GM12892 (cell line): Measurements from ENCODE around the gene F8.

ENCODE experiments used
- DNase-seq: peaks from one replicate; pipeline ENCODE4 v3.0.0; 2011; ENCODE audit not compliant: insufficient read length
- FAIRE-seq: peaks from 2 replicates; lab custom pipeline; 2011; peaks lifted over from hg19 to GRCh38; lab: Jason Lieb, UNC
- POLR2A ChIP-seq: IDR thresholded peaks from 2 replicates; pipeline ENCODE4 v1.6.1; 2011; ENCODE audit warnings: low read depth, low read length, control low read depth
- POLR2AphosphoS5 ChIP-seq: IDR thresholded peaks from 2 replicates; pipeline ENCODE4 v1.6.1; 2011; ENCODE audit warnings: low read depth, low read length, control low read depth
- TAF1 ChIP-seq: IDR thresholded peaks from 2 replicates; pipeline ENCODE4 v1.6.1; 2011; ENCODE audit warnings: low read depth, mild to moderate bottlenecking, control low read depth, low read length, borderline replicate concordance

Gene F8

DNA sequence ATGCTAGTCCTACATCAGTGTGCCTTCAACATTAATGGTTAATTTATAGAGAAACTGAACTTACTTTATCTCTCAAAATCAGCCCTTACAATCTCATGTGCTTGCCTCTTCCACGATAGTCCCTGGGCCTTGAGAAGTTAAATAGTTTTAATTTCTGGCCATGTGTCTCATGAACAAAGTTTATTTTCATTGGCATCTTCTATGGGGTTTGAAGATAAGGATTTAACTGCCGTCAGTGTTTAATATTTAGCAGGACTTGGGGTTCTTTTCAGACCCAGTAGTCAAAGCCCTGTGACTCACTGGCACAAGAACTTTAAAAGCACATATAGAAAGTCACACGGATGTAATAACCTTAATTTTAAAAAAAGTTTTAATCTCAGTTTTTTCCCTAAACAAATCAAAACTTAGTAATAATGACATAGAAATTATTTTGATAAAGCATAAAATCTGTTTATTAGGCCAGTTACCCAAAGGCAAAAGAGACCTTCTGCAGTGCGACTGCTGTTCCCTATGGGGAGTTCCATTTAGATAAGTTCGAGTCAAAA lies 207.2 kb downstream of the F8 start:
- DNase-seq (no peak), FAIRE-seq (no peak)
- TF ChIP-seq TAF1: no peak
- no peak for TF ChIP-seq POLR2AphosphoS5
- TF ChIP-seq POLR2A: no peak

DNA sequence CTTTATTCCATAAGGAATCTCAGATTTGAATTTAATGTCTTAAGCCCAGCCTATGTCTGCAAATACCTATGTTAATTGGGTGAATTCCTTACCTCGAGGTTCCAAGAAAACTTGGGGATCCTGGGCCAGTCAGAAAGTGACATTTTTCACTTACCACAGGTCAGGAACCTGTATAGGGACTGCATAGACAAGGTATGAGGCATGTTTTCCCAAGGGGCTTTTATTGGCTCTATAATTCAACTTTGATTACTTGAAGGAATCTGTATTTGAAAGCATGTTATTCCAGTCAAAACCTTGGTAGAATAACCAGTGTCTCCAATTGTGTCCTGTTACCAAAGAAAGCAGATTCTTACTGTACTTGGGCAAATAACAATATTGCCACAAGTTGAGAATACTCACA lies 208.7 kb downstream of the F8 start:
- no peak for FAIRE-seq
- DNase-seq: no peak
- no peak for TF ChIP-seq POLR2AphosphoS5
- no peak for TF ChIP-seq POLR2A
- TF ChIP-seq TAF1: no peak

DNA sequence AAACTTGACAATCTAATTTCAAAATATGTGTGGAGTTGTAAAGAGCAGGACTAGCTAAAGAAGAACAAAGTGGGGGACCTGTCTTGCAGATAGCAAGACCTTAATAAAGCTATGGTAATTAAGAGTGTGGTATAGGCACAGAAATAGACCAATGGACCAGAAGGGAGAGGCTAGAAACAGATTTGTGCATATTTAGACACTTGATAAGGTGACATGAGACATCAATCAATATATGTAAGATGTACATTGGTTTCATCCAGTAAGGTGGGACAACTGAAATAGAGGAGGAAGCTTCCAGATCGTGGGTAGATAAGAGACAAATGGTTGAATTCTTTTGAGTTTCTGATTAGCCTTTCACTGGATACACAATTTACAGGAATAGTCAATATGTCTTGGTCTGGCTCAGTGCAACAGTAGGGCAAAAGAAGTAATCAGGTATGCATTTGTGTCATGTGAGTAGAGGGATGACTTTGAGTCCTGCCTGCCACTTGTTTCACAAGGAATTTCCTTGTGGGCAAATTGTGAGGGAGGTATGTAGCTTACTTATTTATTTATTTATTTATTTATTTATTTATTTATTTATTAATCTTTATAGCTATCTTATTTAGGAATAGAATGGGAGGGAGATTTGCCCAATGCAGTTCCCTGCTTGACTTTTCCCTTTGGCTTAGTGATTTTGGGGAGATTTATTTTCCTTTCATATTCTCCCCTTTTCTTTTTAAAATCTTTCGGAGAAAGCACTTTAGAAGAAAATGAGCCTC lies 210.0 kb downstream of the F8 start:
- peak; percentile 84 for FAIRE-seq
- no peak for DNase-seq
- TF ChIP-seq POLR2A: no peak
- TF ChIP-seq POLR2AphosphoS5: no peak
- TF ChIP-seq TAF1: no peak

DNA sequence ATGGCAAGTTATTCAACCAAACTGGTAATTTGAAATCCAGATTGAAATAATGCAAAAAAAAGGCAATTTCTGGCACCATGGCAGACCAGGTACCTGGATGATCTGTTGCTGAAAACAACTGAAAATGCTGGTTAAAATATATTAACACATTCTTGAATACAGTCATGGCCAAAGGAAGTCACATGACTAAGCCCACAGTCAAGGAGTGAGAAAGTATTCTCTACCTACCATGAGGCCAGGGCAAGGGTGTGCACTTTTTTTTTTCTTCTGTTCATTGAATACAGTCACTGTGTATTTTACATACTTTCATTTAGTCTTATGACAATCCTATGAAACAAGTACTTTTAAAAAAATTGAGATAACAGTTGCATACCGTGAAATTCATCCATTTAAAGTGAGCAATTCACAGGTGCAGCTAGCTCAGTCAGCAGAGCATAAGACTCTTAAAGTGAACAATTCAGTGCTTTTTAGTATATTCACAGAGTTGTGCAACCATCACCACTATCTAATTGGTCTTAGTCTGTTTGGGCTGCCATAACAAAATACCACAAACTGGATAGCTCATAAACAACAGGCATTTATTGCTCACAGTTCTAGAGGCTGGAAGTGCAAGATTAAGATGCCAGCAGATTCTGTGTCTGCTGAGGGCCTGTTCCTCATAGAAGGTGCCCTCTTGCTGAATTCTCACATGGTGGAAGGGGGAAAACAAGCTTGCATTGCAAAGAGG lies 212.4 kb downstream of the F8 start:
- FAIRE-seq (no peak), DNase-seq (no peak)
- no peak for TF ChIP-seq TAF1
- no peak for TF ChIP-seq POLR2A
- no peak for TF ChIP-seq POLR2AphosphoS5

DNA sequence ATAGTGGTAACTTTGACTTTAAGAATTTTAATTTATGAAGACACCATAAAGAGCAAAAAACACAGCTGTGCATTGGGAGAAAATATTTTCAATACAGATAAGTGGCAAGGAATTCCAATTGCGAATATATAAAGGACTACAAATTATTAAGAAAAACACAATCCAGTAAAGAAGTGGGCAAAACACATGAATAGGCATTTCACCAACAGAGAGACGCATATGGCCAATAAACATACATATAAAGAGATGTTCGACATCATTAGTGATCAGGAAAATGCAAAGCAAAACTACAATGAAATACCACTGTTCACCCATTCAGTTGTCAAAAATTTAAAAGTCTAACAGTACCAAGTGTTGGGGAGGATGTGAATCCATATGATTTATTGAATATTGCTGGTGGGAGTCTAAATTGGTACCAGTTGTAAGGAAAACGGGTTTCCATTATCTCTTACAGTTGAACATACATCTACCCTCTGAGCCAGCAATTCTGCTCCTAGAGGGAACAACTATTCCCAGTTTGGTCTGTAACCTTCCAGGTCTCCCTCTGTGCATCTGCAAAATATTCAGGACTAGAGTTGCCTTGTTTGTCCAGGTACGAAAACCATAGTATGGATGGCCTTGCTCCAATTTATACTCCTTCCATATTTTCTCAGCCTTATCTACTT lies 215.6 kb downstream of the F8 start:
- FAIRE-seq: peak; percentile 24
- no peak for DNase-seq
- TF ChIP-seq POLR2AphosphoS5: no peak
- no peak for TF ChIP-seq TAF1
- TF ChIP-seq POLR2A: no peak

DNA sequence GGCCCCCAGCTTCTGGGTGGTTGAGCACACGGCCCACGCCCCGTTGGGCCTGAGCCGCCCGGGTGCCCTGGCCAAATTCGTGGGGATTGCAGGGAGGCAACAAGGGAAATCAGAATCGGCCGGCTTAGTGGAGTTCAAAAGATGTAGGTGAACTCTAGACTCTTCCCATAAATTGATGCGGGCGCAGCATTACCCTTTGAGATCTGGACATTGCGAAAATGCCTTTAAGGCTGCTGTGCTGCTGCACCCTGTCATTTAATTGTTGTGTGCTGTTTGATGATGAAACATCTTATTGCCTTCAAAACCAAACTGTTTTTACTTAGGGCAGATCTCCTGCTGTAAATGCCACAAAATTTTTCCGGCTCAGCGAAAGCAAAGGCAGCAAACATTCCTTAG lies 216.8 kb downstream of the F8 start:
- TF ChIP-seq POLR2AphosphoS5: no peak
- no peak for DNase-seq
- FAIRE-seq: peak; percentile 51

DNA sequence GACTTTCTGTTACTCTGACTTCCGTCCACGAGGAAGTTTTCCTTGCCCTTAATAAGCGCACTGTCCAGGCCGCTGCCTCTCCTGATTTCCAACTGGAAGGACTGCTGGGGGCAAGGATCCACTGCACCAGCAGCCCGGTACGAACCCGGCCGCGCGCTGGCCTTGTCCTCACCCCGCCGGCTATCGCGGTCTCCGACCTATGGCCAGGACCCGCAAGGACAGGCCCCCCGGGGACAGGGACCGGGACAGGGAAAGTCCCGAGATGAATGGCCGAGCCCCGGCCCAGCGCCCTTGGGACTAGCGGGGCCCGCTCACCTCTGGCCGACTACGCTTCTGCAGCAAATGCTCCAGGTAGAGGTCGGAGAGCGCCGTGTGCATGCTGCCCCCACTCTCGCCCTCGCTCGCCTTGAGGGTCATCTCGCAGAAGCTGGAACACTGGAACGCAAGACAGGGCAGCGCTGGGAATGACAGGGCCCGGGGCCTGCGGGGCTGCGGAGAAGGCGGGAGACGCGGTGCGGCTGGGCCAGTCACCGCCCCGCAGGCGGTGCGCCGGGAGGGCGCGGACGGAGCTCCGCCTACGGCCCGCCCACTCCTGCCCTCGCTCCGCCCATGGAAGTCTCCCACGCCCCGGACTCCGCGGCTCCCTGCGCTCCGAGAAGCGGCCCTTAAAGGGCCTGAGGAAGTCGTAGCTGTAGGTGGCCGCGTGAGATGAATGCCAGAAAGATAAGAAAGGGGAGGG lies 217.4 kb downstream of the F8 start, which contains the start of gene MPP1:
Gene MPP1, minus strand, starts transcription at position 529 of the 739 bp plus-strand sequence. Its CDS starts 112 bp downstream, at position 417.
- DNase-seq (peak; percentile 72), FAIRE-seq (peak; percentile 91)
- TF ChIP-seq POLR2A: peak; percentile 42; the same call in 1 of the 2 replicates
- TF ChIP-seq TAF1: no peak
- TF ChIP-seq POLR2AphosphoS5: no peak

DNA sequence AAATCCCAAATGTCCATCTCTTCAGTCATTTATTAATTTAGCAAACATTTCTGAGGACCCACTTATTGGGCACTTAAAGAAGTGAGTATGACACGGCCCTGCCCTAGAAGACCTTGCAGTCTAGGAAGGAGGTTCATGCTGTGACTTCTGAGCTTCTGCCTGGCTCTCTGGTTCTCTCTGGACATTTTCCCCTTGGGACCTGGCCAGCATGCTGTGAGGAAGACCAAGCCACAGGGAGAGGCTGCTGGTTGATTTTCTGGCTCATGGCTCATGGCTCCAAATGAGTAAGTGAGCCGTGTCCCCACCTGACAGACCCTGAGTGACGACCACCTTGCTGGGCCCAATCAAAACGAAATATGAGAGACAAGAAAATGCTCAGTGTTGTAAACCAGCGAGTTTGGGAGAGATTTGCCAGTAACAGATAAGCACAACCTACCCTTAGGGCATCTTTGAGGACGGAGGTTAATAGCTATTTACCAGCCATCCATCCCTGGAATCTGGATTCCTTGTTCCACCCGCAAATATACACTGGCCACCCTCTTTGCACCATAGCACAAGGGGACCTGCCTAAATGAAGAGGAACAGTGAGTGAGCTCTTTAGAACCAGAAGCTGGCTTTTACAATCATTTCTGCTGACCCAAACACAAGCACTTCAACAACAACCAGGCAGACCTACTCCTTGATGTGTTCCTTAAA lies 218.1 kb downstream of the F8 start:
- DNase-seq (no peak), FAIRE-seq (no peak)
- TF ChIP-seq TAF1: no peak
- no peak for TF ChIP-seq POLR2AphosphoS5
- TF ChIP-seq POLR2A: no peak

DNA sequence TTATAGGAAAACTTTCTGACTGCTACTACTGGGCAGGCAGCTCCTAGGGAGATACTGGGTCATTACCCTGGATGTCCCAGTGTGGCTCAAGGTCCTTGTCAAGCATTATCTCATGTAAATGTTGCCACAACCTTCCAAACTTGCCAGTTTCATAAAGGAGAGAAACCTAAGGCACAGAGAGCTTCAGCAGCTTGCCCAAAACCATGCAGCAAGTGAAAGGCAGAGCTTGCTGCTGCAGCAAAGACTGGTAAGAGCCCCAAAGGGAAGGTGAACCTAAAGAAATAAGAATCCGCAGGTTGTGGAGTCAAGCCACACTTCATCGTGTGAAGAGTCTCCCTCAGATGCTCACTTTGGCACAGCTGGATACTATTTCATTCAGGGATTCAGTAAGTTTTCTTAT lies 219.6 kb downstream of the F8 start:
- no peak for DNase-seq
- no peak for FAIRE-seq

DNA sequence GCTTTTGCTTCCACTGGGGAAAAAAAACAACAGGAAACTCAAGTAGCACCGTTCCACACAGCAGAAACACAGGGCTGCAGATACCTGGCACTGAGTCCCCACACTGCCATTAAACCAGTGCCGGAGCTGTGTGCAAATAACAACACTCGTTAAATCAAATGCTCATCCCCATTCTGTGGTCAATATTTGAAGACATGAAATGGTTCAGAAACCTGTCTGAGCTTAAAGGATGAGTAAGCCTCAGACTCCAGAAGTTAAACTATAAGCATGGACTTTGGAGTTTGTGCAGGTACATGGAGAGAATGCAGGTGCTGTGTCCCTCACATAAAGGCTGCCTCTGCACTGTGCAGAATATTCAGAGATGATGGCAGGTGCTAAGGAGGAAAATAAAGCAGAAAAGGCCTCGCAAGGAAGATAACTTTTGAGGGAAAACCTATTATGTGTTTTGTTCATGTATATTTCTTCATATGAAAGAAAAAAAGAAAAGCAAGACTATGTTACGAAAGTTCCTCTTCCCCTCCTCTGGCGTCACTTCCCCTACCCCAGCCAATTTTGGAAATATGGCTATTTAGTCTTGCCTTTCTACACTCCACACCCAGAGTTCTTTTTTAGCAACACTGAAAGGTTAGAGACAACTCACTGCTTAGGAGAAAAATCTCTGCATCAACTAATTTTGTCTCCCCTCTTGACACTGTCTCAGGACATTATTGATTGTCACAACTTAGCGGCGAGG lies 221.9 kb downstream of the F8 start:
- no peak for DNase-seq
- TF ChIP-seq POLR2A (no peak), TAF1 (no peak), POLR2AphosphoS5 (no peak)
- FAIRE-seq: no peak

More for the DNA sequence above, 219.6 kb downstream of the F8 start:
- TF ChIP-seq TAF1: no peak
- TF ChIP-seq POLR2A: no peak
- TF ChIP-seq POLR2AphosphoS5: no peak
